GM12873 (cell line): ENCODE results near the gene OR6Q1.

Experiments
- TF ChIP-seq, protein P1 (sequence below): IDR thresholded peaks from 2 replicates; pipeline ENCODE4 v1.5.1; 2012; ENCODE audit warnings: low read depth, mild to moderate bottlenecking, moderate library complexity, low read length, control low read depth; ENCODE audit not compliant: insufficient read depth; ENCODE audit errors: missing control alignments

OR6Q1 gene

DNA sequence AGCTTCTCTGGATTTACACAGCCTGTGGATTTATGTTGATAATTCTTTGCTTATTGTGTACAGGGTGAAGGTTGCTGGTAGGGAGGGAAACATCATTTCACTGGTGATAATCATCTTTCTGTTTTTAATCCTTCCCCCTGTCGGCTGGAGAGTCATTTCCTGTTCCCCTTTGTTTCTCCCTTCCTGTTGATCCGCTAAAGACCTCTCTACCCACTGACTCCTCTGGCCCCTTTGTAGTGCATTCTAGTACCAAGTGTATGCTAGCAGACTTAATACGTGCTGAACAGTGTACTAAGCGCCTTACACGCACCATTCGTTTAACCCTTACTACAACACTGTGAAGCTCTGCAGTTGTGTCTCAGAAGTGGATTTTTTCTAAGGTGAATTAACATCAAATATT, 26.1 kb upstream of the OR6Q1 start:
- TF ChIP-seq, protein P1, sequence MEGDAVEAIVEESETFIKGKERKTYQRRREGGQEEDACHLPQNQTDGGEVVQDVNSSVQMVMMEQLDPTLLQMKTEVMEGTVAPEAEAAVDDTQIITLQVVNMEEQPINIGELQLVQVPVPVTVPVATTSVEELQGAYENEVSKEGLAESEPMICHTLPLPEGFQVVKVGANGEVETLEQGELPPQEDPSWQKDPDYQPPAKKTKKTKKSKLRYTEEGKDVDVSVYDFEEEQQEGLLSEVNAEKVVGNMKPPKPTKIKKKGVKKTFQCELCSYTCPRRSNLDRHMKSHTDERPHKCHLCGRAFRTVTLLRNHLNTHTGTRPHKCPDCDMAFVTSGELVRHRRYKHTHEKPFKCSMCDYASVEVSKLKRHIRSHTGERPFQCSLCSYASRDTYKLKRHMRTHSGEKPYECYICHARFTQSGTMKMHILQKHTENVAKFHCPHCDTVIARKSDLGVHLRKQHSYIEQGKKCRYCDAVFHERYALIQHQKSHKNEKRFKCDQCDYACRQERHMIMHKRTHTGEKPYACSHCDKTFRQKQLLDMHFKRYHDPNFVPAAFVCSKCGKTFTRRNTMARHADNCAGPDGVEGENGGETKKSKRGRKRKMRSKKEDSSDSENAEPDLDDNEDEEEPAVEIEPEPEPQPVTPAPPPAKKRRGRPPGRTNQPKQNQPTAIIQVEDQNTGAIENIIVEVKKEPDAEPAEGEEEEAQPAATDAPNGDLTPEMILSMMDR: no peak

DNA sequence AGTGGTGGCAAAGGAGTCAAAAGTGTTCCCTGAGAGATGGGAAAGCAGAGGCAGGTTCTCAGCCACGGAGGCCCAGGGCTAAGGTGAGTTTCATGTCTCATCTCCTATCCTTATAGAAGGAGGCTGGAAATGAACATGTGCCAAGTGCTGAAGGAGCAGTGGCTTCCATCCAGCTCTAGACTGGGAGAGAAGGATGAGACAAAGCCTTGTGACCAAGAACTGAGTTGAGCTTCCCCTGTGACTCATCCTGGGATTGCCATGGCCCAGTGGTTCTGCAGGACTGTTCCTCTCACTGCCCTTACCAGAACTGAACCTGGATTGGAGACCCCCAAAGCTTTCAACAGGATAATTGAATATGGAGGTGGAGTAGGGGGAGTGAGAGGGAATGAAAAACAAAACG, 23.8 kb upstream of the OR6Q1 start:
- TF ChIP-seq, protein P1: no peak

DNA sequence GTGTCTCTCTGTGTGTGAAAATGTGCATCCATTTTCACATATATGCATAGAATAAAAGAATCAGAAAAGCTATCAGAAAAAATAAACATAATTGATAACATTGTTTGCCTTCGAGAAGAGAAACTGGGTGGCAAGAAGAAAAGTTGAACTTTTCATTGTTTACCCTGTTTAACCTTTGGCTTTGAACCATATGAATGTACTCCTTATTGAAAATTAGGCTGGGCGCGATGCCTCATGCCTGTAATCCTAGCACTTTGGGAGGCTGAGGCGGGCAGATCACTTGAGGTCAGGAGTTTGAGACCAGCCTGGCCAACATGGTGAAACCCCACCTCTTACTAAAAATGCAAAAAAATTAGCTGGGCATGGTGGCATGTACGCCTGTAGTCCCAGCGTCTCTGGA, 19.0 kb upstream of the OR6Q1 start:
- TF ChIP-seq, protein P1: no peak

DNA sequence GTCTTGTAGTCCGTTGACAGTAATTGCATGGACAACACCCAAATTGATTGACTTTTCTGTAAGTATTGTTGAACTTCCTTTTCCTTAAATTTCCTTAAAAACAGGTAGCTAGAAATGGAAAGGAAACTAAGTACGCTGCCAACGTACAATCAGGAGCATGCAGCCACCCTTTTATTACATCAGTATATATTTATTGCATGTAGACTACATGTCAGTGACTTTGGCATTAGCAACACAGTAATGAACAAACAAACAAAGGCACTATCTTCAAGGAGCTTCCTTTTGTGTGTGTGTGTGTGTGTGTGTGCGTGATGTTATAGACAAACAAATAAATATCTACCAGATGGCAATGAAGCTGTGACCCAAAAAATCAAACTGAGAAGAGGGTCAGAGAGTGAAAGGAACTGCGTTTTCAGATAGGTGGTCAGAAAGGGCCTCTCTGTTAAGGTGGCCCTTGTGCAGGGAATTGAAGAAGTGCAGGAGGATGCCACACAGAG, 7.3 kb upstream of the OR6Q1 start, which contains the start of gene OR9Q1:
OR9Q1 (plus strand) TSS at position 447 of the 497 bp plus-strand sequence. CDS start 155,564 bp downstream, outside the sequence.
- TF ChIP-seq, protein P1: no peak

DNA sequence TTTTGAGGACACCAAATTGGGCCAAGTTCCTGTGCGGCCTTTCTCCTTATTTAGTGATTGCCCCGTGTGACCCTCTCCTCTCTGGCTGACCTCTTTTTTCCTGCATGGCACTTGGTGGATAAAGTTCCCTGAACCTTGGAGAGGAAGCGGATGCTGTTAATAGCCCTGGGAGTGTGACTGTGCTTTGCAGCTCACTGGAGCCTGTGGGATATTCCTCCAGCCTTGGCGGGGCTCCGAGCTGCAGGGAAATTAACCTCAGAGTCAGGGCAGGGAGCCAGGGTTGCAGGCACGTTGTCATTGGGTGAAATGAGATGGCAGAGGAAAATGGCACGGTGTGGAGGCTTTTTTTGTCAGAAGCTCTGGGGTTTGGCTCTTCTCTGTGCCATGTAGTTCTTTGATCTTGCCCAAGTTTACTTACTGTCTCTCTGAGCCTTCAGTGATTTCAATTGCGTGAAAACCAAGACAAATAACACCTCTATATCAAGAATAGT, 6.1 kb upstream of the OR6Q1 start:
- TF ChIP-seq, protein P1: no peak

DNA sequence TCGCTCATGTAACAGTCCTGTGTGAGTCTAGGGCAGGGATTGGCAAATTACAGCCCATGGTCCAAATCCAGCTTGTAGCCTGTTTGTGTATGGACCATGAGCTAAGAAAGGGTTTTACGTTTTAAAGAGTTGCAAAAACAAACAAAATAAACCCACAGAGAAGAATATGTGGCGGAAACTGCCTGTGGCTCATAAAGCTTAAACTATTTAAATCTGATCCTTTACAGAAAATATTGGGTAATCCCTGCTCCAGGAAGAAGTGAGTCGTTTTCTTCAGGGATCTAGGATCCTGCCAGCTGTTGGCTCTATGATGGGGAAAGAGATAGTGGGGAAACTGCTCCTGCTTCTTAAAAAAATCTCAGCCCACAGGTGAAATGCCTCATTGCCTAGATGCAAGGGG, 3.4 kb upstream of the OR6Q1 start:
- TF ChIP-seq, protein P1: no peak

DNA sequence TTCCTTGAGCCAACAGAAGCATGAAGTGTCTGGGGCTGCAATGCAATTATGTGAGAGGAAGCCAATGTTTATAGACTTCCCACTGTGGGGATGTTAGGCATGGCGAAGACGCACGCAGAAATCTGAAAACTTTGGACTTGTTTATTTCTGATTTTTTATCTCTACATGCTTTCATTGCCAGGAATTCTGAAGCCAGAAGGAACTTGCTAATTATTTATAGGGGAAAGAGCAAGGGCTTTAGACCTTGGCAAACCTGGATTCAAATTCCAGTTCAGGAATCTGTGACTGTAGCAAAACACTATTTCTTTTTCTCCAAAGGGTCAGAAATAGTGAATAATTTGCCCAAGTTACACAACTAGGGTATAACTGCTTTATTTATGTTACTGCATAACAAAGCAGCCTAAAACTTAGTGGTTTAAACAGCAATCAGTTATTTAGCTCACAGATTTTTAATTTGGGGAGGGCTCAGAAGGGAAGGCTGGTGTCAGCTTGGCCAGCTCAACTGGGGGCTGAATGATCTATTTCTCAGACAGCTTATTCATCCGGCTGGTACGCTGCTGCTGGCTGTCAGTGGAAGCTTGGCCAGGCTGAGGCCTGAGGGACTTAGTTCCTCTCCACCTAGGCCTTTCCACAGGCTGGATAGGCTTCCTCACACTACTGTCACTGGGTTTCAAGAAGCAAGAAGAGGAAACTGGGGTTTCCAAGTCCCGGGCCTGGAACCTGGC, 1.9 kb upstream of the OR6Q1 start:
- TF ChIP-seq, protein P1: no peak
